B cell (primary cell): ENCODE data around the gene EME1. TPM values are rescaled to one million over a fixed set of nuclear protein-coding genes. Genes with fewer than 3 reads are reported as not detected.

Source experiments
- ATAC-seq: fragments of 200-7000 bp; cut with Tn5 transposase; one replicate; pipeline ENCODE4 v1.10.0; 2021; ENCODE audit warnings: low read depth, mild to moderate bottlenecking, moderate number of reproducible peaks, moderate library complexity
- CTCF ChIA-PET: fragments of 350-600 bp; sonication (Branson Sonifier 250); formaldehyde crosslinking; loops from one replicate; lab custom pipeline; 2021; ENCODE audit warnings: antibody characterized with exemption, inconsistent platforms; lab: Charles Lee
- POLR2A ChIA-PET: fragments of 350-600 bp; sonication (Branson Sonifier 250); formaldehyde crosslinking; loops from one replicate; lab custom pipeline; 2021; ENCODE audit warnings: antibody characterized with exemption; lab: Charles Lee
- DNase-seq: peaks from one replicate; pipeline ENCODE4 v3.0.0; 2013
- H2AFZ ChIP-seq: 2 replicates; pipeline ENCODE4 v1.6.1; 2012; ENCODE audit warnings: mild to moderate bottlenecking, low read depth, low read length; ENCODE audit not compliant: insufficient read depth, poor library complexity, severe bottlenecking
- H3K27ac ChIP-seq, 2 donors: 1 replicate in 1 of 2; 2 replicates in 1 of 2; pipeline ENCODE4 v1.5.1; 2012 to 2013; ENCODE audit warnings: low read length in 2 of 2, mild to moderate bottlenecking in 2 of 2, moderate library complexity in 1 of 2
- H3K27me3 ChIP-seq, 4 experiments: fragments of 200-600 bp in 1 of 4; sonication (generic) in 1 of 4; replicated peaks in 1 of 4; 1 replicate in 2 of 4; 2 replicates in 2 of 4; pipeline versions ENCODE4 v1.6.1 to v1.7.0; 2013 to 2016; ENCODE audit warnings: low read length in 3 of 4, mild to moderate bottlenecking in 2 of 4, mixed read lengths in 1 of 4, moderate library complexity in 1 of 4; ENCODE audit not compliant: insufficient read depth in 4 of 4, control insufficient read depth in 3 of 4; ENCODE audit errors: control extremely low read depth in 1 of 4
- H3K36me3 ChIP-seq, 2 experiments: replicated peaks in 1 of 2; 1 replicate in 1 of 2; 2 replicates in 1 of 2; pipeline versions ENCODE4 v1.6.1 to v1.7.1; 2013; ENCODE audit warnings: low read length in 1 of 2; ENCODE audit not compliant: insufficient read depth in 2 of 2, control insufficient read depth in 1 of 2; ENCODE audit errors: control extremely low read depth in 1 of 2, extremely low read depth in 1 of 2
- H3K4me1 ChIP-seq, 2 donors: fragments of 200-600 bp in 1 of 2; sonication (generic) in 1 of 2; 1 replicate in 1 of 2; 2 replicates in 1 of 2; pipeline versions ENCODE4 v1.5.1 to v1.6.1; 2013 to 2017; ENCODE audit warnings: low read length in 2 of 2; ENCODE audit not compliant: control insufficient read depth in 2 of 2, insufficient read depth in 2 of 2
- H3K4me2 ChIP-seq: replicated peaks from 2 replicates; pipeline ENCODE3; 2012; ENCODE audit warnings: mild to moderate bottlenecking, low read depth, low read length; ENCODE audit not compliant: poor library complexity, severe bottlenecking
- H3K4me3 ChIP-seq, 5 experiments: fragments of 200-600 bp in 1 of 5; sonication (generic) in 1 of 5; 1 replicate in 3 of 5; 2 replicates in 2 of 5; pipeline versions ENCODE4 v1.5.1 to v1.7.0; 2011 to 2016; ENCODE audit warnings: low read length in 4 of 5, mild to moderate bottlenecking in 4 of 5, low read depth in 2 of 5, control low read depth in 1 of 5, moderate library complexity in 1 of 5; ENCODE audit not compliant: insufficient read depth in 1 of 5; ENCODE audit errors: control extremely low read depth in 1 of 5, extremely low read depth in 1 of 5
- H3K79me2 ChIP-seq: fragments of 200-600 bp; sonication (generic); one replicate; pipeline ENCODE4 v1.6.0; 2016; ENCODE audit warnings: low read length; ENCODE audit not compliant: control insufficient read depth, insufficient read depth
- H3K9ac ChIP-seq: fragments of 200-600 bp; sonication (generic); 2 replicates; pipeline ENCODE4 v1.6.1; 2017; ENCODE audit warnings: mild to moderate bottlenecking, low read length, moderate library complexity
- H3K9me3 ChIP-seq, 3 donors: one replicate each; pipeline versions ENCODE4 v1.6.1 to v1.7.1; 2013; ENCODE audit warnings: low read length in 2 of 3; ENCODE audit not compliant: control insufficient read depth in 2 of 3, insufficient read depth in 1 of 3; ENCODE audit errors: control extremely low read depth in 1 of 3
- H4K20me1 ChIP-seq: 2 replicates; pipeline ENCODE4 v1.6.0; 2012; ENCODE audit warnings: mild to moderate bottlenecking, low read length; ENCODE audit not compliant: insufficient read depth, control insufficient read depth, poor library complexity, severe bottlenecking
- H3K27ac Mint-ChIP-seq: one replicate; pipeline ENCODE4 v1.8.0; 2021; ENCODE audit warnings: mixed read lengths
- H3K27me3 Mint-ChIP-seq: one replicate; pipeline ENCODE4 v1.8.0; 2021; ENCODE audit warnings: mixed read lengths
- H3K4me1 Mint-ChIP-seq: one replicate; pipeline ENCODE4 v1.8.0; 2021; ENCODE audit warnings: mixed read lengths
- H3K4me3 Mint-ChIP-seq: one replicate; pipeline ENCODE4 v1.8.0; 2021; ENCODE audit warnings: mixed read lengths
- H3K9me3 Mint-ChIP-seq: one replicate; pipeline ENCODE4 v1.8.0; 2022; ENCODE audit warnings: mixed read lengths; ENCODE audit not compliant: insufficient read depth
- CTCF ChIP-seq: fragments of 200-600 bp; IDR thresholded peaks from one replicate; pipeline ENCODE4 v1.8.0; 2022; ENCODE audit warnings: antibody characterized with exemption, mild to moderate bottlenecking
- EZH2 ChIP-seq: IDR thresholded peaks from 2 replicates; pipeline ENCODE4 v1.6.1; 2012; ENCODE audit warnings: borderline replicate concordance, low read depth, mild to moderate bottlenecking, moderate library complexity, low read length; ENCODE audit not compliant: insufficient read depth, poor library complexity, severe bottlenecking
- WGBS: methylation state at CpG from one replicate; pipeline ENCODE4 v1.1.5; 2013; ENCODE audit warnings: missing lambda C conversion rate; ENCODE audit not compliant: insufficient coverage; 5-methylcytosine and 5-hydroxymethylcytosine counted together
- intact Hi-C: fragments of 100-400 bp; cut with micrococcal nuclease; formaldehyde crosslinking; loops from one replicate; pipeline ENCODE4 v1.10.0; 2022
- polyA plus RNA-seq: library from polyadenylated mRNA; depleted of rRNA; stranded (reverse); fragments of >200 nt; gene quantifications from 2 replicates; pipeline ENCODE4 v1.2.3, GENCODE V29; 2012
- total RNA-seq, 2 donors: library from RNA; stranded (reverse); fragments of 120-200 nt in 1 of 2; gene quantifications; 1 replicate in 1 of 2; 2 replicates in 1 of 2; pipeline versions ENCODE4 v1.2.3 to v1.2.4, GENCODE V29; 2013 to 2022

Gene EME1
- total and polyA plus RNA-seq, 2 donors (not counting 1 experiment from before 2014, with no cell fraction given) = 1.6 to 2.3 TPM

- POLR2A ChIA-PET = no interaction called here
- Histone ChIP-seq H3K79me2 (no peaks in the 10 kb centered on the region), H3K27me3 (peaks cover 0 to 6% (median 1%) of the 10 kb centered on the region in 4 experiments), H3K9me3 (no peaks in the 10 kb centered on the region), H3K9ac (no peak overlapping the region), H3K36me3 (no peaks in the 10 kb centered on the region), H3K4me1 (no peaks in the 10 kb centered on the region), H2AFZ (no peak overlapping the region), H3K4me2 (no peak overlapping the region), H3K4me3 (no peak overlapping the region), H3K27ac (no peak overlapping the region), H4K20me1 (no peaks in the 10 kb centered on the region)
- no peak for TF ChIP-seq EZH2
- TF ChIP-seq CTCF = no peak
- H3K4me3 Mint-ChIP-seq = no peak overlapping the region
- no peak for ATAC-seq
- no peak for DNase-seq
- no peak overlapping the region for H3K27ac Mint-ChIP-seq
- CTCF ChIA-PET = interaction anchor here (0.7 to 1.4 kb wide), 2 partner anchors 21 to 45 kb away, joined by 3 read pairs; no protein-coding TSS in a partner anchor
- no peaks in the 10 kb centered on the region for H3K4me1 Mint-ChIP-seq
- intact Hi-C loops = no loop called here
- H3K9me3 Mint-ChIP-seq = no peaks in the 10 kb centered on the region
- peaks cover 15% of the 10 kb centered on the region for H3K27me3 Mint-ChIP-seq
- WGBS = 82% methylated on average over 3 of the region's 4 CpGs
These were observed 34.9 kb downstream of the EME1 start for GRCh38 chr17:50407921-50408320.

GRCh38 chr17:50412188-50412732, 39.2 kb downstream of the EME1 start:
- H3K4me1 ChIP-seq = no peaks in the 10 kb centered on the region
- DNase-seq = no peak
- H4K20me1 ChIP-seq = no peaks in the 10 kb centered on the region
- H3K79me2 ChIP-seq = no peaks in the 10 kb centered on the region
- H3K9me3 ChIP-seq = no peaks in the 10 kb centered on the region
- no peak overlapping the region for H3K4me2 ChIP-seq
- H2AFZ ChIP-seq = no peak overlapping the region
- H3K9ac ChIP-seq = no peak overlapping the region
- ATAC-seq = no peak
- Mint-ChIP-seq H3K4me1 (no peaks in the 10 kb centered on the region), H3K9me3 (no peaks in the 10 kb centered on the region), H3K4me3 (no peak overlapping the region), H3K27me3 (peaks cover 3% of the 10 kb centered on the region), H3K27ac (no peak overlapping the region)
- no peaks in the 10 kb centered on the region for H3K36me3 ChIP-seq
- no peaks in the 10 kb centered on the region for H3K27me3 ChIP-seq
- WGBS = no CpG with 5 or more reads among the region's 4 CpGs
- TF ChIP-seq EZH2 (no peak), CTCF (no peak)
- no peak overlapping the region for H3K4me3 ChIP-seq
- ChIA-PET POLR2A (no interaction called here), CTCF (no interaction called here)
- intact Hi-C loops = no loop called here
- no peak overlapping the region for H3K27ac ChIP-seq
